ENCODE measurements around the gene EPHX1. TPM values are rescaled to one million over a fixed set of nuclear protein-coding genes. Genes with fewer than 3 reads are reported as not detected.

The EPHX1 gene
- total and polyA plus RNA-seq, 2 donors (not counting 1 experiment from before 2014, with no cell fraction given) = 0.75 to 4.2 TPM

- no peak overlapping the region for H3K4me2 ChIP-seq (replicated peaks; ENCODE audit: low read depth, low read length, poor library complexity, severe bottlenecking)
- peaks cover 6% of the 10 kb centered on the region for H3K4me1 Mint-ChIP-seq
- peaks cover 3% of the 10 kb centered on the region for H3K27me3 Mint-ChIP-seq
- no peaks in the 10 kb centered on the region for H4K20me1 ChIP-seq (ENCODE audit: control insufficient read depth, insufficient read depth, low read length, poor library complexity, severe bottlenecking)
- ATAC-seq (ENCODE audit: low read depth) = no peak
- TF ChIP-seq CTCF (IDR thresholded peaks at IDR 0.05) (no peak), EZH2 (IDR thresholded peaks at IDR 0.05; ENCODE audit: borderline replicate concordance, insufficient read depth, low read depth, low read length, poor library complexity, severe bottlenecking) (no peak)
- no peak overlapping the region for H3K9ac ChIP-seq (ENCODE audit: low read length)
- H3K27me3 ChIP-seq (replicated peaks in 1 of 4; ENCODE audit: control extremely low read depth in 1 of 4, control insufficient read depth in 3 of 4, insufficient read depth in 4 of 4, low read length in 3 of 4) = no peaks in the 10 kb centered on the region
- 97% methylated on average over 11 of the region's 14 CpGs for WGBS (ENCODE audit: insufficient coverage)
- intact Hi-C loops (cut with micrococcal nuclease) = no loop called here
- H3K9me3 Mint-ChIP-seq (ENCODE audit: insufficient read depth) = no peaks in the 10 kb centered on the region
- POLR2A ChIA-PET = no interaction called here
- H3K4me3 Mint-ChIP-seq = no peak overlapping the region
- CTCF ChIA-PET = interaction anchor here (0.9 to 1.8 kb wide), 3 partner anchors 8 to 12 kb away, joined by 3 to 4 read pairs (median 3); no protein-coding TSS in a partner anchor
- no peak overlapping the region for H3K27ac ChIP-seq (ENCODE audit: low read length in 2 of 2)
- no peak for DNase-seq
- no peak overlapping the region for H3K4me3 ChIP-seq (ENCODE audit: control extremely low read depth in 1 of 5, extremely low read depth in 1 of 5, insufficient read depth in 1 of 5, low read depth in 2 of 5, low read length in 4 of 5)
- H3K79me2 ChIP-seq (ENCODE audit: control insufficient read depth, insufficient read depth, low read length) = peaks cover 4% of the 10 kb centered on the region
- H2AFZ ChIP-seq (ENCODE audit: insufficient read depth, low read depth, low read length, poor library complexity, severe bottlenecking) = no peak overlapping the region
- H3K27ac Mint-ChIP-seq = no peak overlapping the region
- H3K4me1 ChIP-seq (ENCODE audit: control insufficient read depth in 2 of 2, insufficient read depth in 2 of 2, low read length in 2 of 2) = peaks cover 8% of the 10 kb centered on the region in 2 donors
- H3K36me3 ChIP-seq (replicated peaks in 1 of 2; ENCODE audit: control extremely low read depth in 1 of 2, control insufficient read depth in 1 of 2, extremely low read depth in 1 of 2, insufficient read depth in 2 of 2, low read length in 1 of 2) = no peaks in the 10 kb centered on the region
- no peaks in the 10 kb centered on the region for H3K9me3 ChIP-seq (ENCODE audit: control extremely low read depth in 1 of 3, control insufficient read depth in 2 of 3, insufficient read depth in 1 of 3, low read length in 2 of 3)
Measured at GRCh38 chr1:225891229-225891972, 81.5 kb downstream of the EPHX1 start.

GRCh38 chr1:225892307-225892706, 82.4 kb downstream of the EPHX1 start:
- Mint-ChIP-seq H3K27ac (no peak overlapping the region), H3K4me3 (no peak overlapping the region), H3K9me3 (ENCODE audit: insufficient read depth) (no peaks in the 10 kb centered on the region), H3K27me3 (peaks cover 3% of the 10 kb centered on the region), H3K4me1 (peaks cover 15% of the 10 kb centered on the region)
- H3K36me3 ChIP-seq (replicated peaks in 1 of 2; ENCODE audit: control extremely low read depth in 1 of 2, control insufficient read depth in 1 of 2, extremely low read depth in 1 of 2, insufficient read depth in 2 of 2, low read length in 1 of 2) = no peaks in the 10 kb centered on the region
- no peak overlapping the region for H2AFZ ChIP-seq (ENCODE audit: insufficient read depth, low read depth, low read length, poor library complexity, severe bottlenecking)
- DNase-seq (no peak), ATAC-seq (ENCODE audit: low read depth) (no peak)
- POLR2A ChIA-PET = interaction anchor here (1.5 kb wide), 1 partner anchor 10 kb away, joined by 4 read pairs; the partner anchor contains the start of gene TMEM63A
- peaks cover 4% of the 10 kb centered on the region for H3K79me2 ChIP-seq (ENCODE audit: control insufficient read depth, insufficient read depth, low read length)
- no peaks in the 10 kb centered on the region for H4K20me1 ChIP-seq (ENCODE audit: control insufficient read depth, insufficient read depth, low read length, poor library complexity, severe bottlenecking)
- H3K4me2 ChIP-seq (replicated peaks; ENCODE audit: low read depth, low read length, poor library complexity, severe bottlenecking) = no peak overlapping the region
- TF ChIP-seq EZH2 (IDR thresholded peaks at IDR 0.05; ENCODE audit: borderline replicate concordance, insufficient read depth, low read depth, low read length, poor library complexity, severe bottlenecking) (no peak), CTCF (IDR thresholded peaks at IDR 0.05) (no peak)
- WGBS (ENCODE audit: insufficient coverage) = 95% methylated on average over 3 of the region's 6 CpGs
- intact Hi-C loops (cut with micrococcal nuclease) = no loop called here
- H3K27ac ChIP-seq (ENCODE audit: low read length in 2 of 2) = no peak overlapping the region
- H3K27me3 ChIP-seq (replicated peaks in 1 of 4; ENCODE audit: control extremely low read depth in 1 of 4, control insufficient read depth in 3 of 4, insufficient read depth in 4 of 4, low read length in 3 of 4) = no peaks in the 10 kb centered on the region
- no peak overlapping the region for H3K4me3 ChIP-seq (ENCODE audit: control extremely low read depth in 1 of 5, extremely low read depth in 1 of 5, insufficient read depth in 1 of 5, low read depth in 2 of 5, low read length in 4 of 5)
- no peaks in the 10 kb centered on the region for H3K9me3 ChIP-seq (ENCODE audit: control extremely low read depth in 1 of 3, control insufficient read depth in 2 of 3, insufficient read depth in 1 of 3, low read length in 2 of 3)
- CTCF ChIA-PET = interaction anchor here (1.3 to 1.8 kb wide), 2 partner anchors 11 to 13 kb away, joined by 3 to 4 read pairs; no protein-coding TSS in a partner anchor
- H3K4me1 ChIP-seq (ENCODE audit: control insufficient read depth in 2 of 2, insufficient read depth in 2 of 2, low read length in 2 of 2) = peaks cover 17 to 18% of the 10 kb centered on the region in 2 donors
- no peak overlapping the region for H3K9ac ChIP-seq (ENCODE audit: low read length)
